Measurements from ENCODE around the gene SCNN1B. TPM values are rescaled to one million over a fixed set of nuclear protein-coding genes. Genes with fewer than 3 reads are reported as not detected.

Gene SCNN1B
- total RNA-seq, 1 donor, result not detected

DNA sequence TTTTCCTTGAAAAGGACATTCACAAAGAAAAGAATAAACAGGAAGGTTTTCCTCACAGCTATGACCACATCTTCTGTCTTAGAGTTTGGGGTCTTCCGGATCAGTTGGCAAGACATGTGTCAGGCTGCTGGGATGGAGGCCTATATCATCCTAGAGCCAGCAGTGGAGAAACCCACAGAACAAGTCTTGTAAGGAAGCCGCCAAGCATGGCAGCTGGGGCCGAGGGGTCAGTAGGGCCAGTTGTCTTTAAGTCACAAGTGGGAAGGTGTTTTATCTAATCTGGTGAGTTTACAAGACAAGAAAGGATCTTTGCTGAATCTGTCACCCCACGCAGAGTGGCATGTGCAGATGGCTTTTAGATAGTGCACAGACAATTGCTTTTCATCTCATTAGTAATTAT is 25.7 kb downstream of the SCNN1B start:
- no peaks in the 10 kb centered on the region for H4K20me1 ChIP-seq (ENCODE audit: insufficient read depth, low read length)

DNA sequence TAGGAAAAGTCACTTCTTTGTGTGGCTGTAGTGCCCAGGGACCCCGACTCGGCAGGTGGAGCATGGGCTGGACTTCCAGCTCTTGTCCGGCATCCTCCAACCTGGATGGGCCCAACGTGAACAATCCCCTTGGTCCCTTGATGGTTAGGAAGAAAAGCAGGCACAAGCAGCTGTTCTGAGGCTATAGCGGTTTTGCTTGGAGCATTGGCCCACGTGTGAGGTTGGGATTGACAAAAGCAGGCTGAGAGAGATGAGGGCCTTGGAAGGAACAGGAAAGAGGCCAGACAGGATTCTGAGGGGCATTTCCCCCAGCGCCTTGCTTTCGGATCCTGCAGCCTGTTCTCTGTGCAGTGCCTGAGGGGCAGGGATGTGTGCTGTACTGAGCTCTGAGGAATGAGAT is 28.1 kb downstream of the SCNN1B start:
- no peak for DNase-seq (ENCODE audit: insufficient read length, low spot score, missing footprints)
- Histone ChIP-seq H2AFZ (ENCODE audit: low read length) (no peak overlapping the region), H3K79me2 (ENCODE audit: insufficient read depth, low read length) (no peaks in the 10 kb centered on the region), H3K4me3 (ENCODE audit: insufficient read depth, low read length) (no peak overlapping the region), H4K20me1 (ENCODE audit: insufficient read depth, low read length) (no peaks in the 10 kb centered on the region), H3K27ac (ENCODE audit: low read depth, low read length) (no peak overlapping the region), H3K27me3 (ENCODE audit: insufficient read depth, low read length) (peaks cover 4% of the 10 kb centered on the region), H3K36me3 (ENCODE audit: insufficient read depth, low read length) (no peaks in the 10 kb centered on the region), H3K9me3 (ENCODE audit: low read depth, low read length) (no peaks in the 10 kb centered on the region), H3K4me1 (ENCODE audit: insufficient read depth, low read length) (no peaks in the 10 kb centered on the region), H3K4me2 (ENCODE audit: insufficient read depth, low read length) (no peak overlapping the region)
- TF ChIP-seq, protein P1, sequence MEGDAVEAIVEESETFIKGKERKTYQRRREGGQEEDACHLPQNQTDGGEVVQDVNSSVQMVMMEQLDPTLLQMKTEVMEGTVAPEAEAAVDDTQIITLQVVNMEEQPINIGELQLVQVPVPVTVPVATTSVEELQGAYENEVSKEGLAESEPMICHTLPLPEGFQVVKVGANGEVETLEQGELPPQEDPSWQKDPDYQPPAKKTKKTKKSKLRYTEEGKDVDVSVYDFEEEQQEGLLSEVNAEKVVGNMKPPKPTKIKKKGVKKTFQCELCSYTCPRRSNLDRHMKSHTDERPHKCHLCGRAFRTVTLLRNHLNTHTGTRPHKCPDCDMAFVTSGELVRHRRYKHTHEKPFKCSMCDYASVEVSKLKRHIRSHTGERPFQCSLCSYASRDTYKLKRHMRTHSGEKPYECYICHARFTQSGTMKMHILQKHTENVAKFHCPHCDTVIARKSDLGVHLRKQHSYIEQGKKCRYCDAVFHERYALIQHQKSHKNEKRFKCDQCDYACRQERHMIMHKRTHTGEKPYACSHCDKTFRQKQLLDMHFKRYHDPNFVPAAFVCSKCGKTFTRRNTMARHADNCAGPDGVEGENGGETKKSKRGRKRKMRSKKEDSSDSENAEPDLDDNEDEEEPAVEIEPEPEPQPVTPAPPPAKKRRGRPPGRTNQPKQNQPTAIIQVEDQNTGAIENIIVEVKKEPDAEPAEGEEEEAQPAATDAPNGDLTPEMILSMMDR (IDR thresholded peaks at IDR 0.05; ENCODE audit: extremely low read depth, low read depth, low read length), result no peak

More for the DNA sequence above, 25.7 kb downstream of the SCNN1B start:
- H3K27ac ChIP-seq (ENCODE audit: low read depth, low read length), result no peak overlapping the region
- TF ChIP-seq, protein P1 (IDR thresholded peaks at IDR 0.05; ENCODE audit: extremely low read depth, low read depth, low read length), result no peak
- H2AFZ ChIP-seq (ENCODE audit: low read length), result no peak overlapping the region
- DNase-seq (ENCODE audit: insufficient read length, low spot score, missing footprints), result no peak
- H3K4me2 ChIP-seq (ENCODE audit: insufficient read depth, low read length), result no peak overlapping the region
- H3K9me3 ChIP-seq (ENCODE audit: low read depth, low read length), result no peaks in the 10 kb centered on the region
- no peaks in the 10 kb centered on the region for H3K36me3 ChIP-seq (ENCODE audit: insufficient read depth, low read length)
- H3K79me2 ChIP-seq (ENCODE audit: insufficient read depth, low read length), result no peaks in the 10 kb centered on the region
- no peaks in the 10 kb centered on the region for H3K4me1 ChIP-seq (ENCODE audit: insufficient read depth, low read length)
- peaks cover 4% of the 10 kb centered on the region for H3K27me3 ChIP-seq (ENCODE audit: insufficient read depth, low read length)
- no peak overlapping the region for H3K4me3 ChIP-seq (ENCODE audit: insufficient read depth, low read length)

DNA sequence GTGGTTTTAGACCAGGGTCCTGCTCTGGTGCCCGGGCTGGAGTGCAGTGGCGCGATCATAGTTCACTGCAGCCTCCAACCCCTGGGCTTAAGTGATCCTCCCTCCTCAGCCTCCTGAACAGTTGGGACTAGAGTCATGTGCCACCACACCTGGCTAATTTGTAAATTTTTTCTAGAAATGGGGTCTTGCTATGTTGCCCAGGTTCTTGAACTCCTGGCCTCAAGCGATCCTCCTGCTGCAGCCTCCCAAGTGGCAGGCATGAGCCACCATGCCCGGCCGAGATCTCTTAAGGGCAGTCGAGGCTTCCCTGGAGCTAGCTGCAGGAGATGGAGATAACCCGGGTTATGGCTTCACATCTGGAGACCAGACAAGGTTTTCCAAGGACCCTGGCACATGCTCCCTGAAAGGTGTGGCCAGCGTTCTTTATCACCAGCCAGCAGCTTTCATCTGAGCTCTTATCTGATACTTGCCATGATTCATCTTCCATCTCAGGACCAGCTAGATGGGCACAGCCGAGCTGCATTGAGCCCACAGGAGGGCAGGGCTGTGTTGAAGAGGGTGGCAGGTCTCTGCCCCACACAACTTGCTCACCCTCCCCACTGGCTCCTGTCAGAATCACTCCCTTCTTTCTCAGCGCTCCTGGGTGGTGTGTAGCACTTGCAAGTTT is 28.6 kb downstream of the SCNN1B start:
- DNase-seq (ENCODE audit: insufficient read length, low spot score, missing footprints), result no peak
- TF ChIP-seq, protein P1 (IDR thresholded peaks at IDR 0.05; ENCODE audit: extremely low read depth, low read depth, low read length), result no peak
- no peaks in the 10 kb centered on the region for H3K9me3 ChIP-seq (ENCODE audit: low read depth, low read length)
- H3K27me3 ChIP-seq (ENCODE audit: insufficient read depth, low read length), result peaks cover 4% of the 10 kb centered on the region
- no peak overlapping the region for H3K4me2 ChIP-seq (ENCODE audit: insufficient read depth, low read length)
- H3K27ac ChIP-seq (ENCODE audit: low read depth, low read length), result no peak overlapping the region
- H2AFZ ChIP-seq (ENCODE audit: low read length), result no peak overlapping the region
- no peaks in the 10 kb centered on the region for H3K79me2 ChIP-seq (ENCODE audit: insufficient read depth, low read length)
- H3K4me1 ChIP-seq (ENCODE audit: insufficient read depth, low read length), result no peaks in the 10 kb centered on the region
- H3K36me3 ChIP-seq (ENCODE audit: insufficient read depth, low read length), result no peaks in the 10 kb centered on the region
- H4K20me1 ChIP-seq (ENCODE audit: insufficient read depth, low read length), result no peaks in the 10 kb centered on the region
- no peak overlapping the region for H3K4me3 ChIP-seq (ENCODE audit: insufficient read depth, low read length)

DNA sequence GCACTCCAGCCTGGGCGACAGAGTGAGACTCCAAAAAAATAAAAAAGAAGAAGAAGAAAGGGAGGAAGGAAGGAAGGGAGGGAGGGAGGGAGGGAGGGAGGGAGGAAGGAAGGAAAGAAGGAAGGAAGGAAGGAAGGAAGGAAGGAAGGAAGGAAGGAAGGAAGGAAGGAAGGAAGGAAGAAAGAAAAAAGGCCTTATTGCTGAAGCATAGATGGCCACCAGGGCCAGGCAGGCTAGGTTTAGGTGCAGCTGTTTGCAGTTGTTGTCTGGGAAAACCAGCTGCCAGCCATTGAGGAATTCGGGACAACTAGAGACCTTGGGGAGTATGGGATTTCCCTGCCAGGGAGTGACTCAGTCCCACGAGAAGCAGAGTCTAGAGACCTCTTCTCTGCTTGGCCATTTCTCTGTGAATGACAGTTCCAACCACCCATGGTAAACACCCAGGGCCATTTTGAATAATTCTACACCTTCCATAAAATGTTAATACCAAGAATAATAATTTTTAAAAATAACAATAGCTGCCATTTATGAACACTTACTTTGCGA is 31.0 kb downstream of the SCNN1B start:
- Histone ChIP-seq H3K4me1 (ENCODE audit: insufficient read depth, low read length) (no peaks in the 10 kb centered on the region), H3K27me3 (ENCODE audit: insufficient read depth, low read length) (peaks cover 3% of the 10 kb centered on the region), H3K4me2 (ENCODE audit: insufficient read depth, low read length) (no peak overlapping the region), H4K20me1 (ENCODE audit: insufficient read depth, low read length) (no peaks in the 10 kb centered on the region), H3K36me3 (ENCODE audit: insufficient read depth, low read length) (no peaks in the 10 kb centered on the region), H3K4me3 (ENCODE audit: insufficient read depth, low read length) (no peak overlapping the region), H3K27ac (ENCODE audit: low read depth, low read length) (no peak overlapping the region), H3K9me3 (ENCODE audit: low read depth, low read length) (no peaks in the 10 kb centered on the region), H3K79me2 (ENCODE audit: insufficient read depth, low read length) (no peaks in the 10 kb centered on the region), H2AFZ (ENCODE audit: low read length) (no peak overlapping the region)
- DNase-seq (ENCODE audit: insufficient read length, low spot score, missing footprints), result no peak
- TF ChIP-seq, protein P1 (IDR thresholded peaks at IDR 0.05; ENCODE audit: extremely low read depth, low read depth, low read length), result no peak

Measured in osteoblast (primary cell).